IPS-15b (cell line): ENCODE data around the gene TH.

Experiments
- H3K27me3 ChIP-seq: one replicate; pipeline ENCODE4 v1.6.1; 2013; ENCODE audit warnings: low read length; ENCODE audit not compliant: control insufficient read depth, insufficient read depth
- H3K36me3 ChIP-seq: one replicate; pipeline ENCODE4 v1.6.1; 2013; ENCODE audit warnings: low read length; ENCODE audit not compliant: control insufficient read depth, insufficient read depth
- H3K4me1 ChIP-seq: one replicate; pipeline ENCODE4 v1.6.1; 2013; ENCODE audit warnings: mild to moderate bottlenecking, low read length; ENCODE audit not compliant: control insufficient read depth, insufficient read depth
- H3K4me3 ChIP-seq: one replicate; pipeline ENCODE4 v1.5.1; 2013; ENCODE audit warnings: low read depth, low read length
- H3K9ac ChIP-seq: one replicate; pipeline ENCODE4 v1.6.1; 2013; ENCODE audit warnings: low read depth, mild to moderate bottlenecking, low read length
- H3K9me3 ChIP-seq: one replicate; pipeline ENCODE4 v1.6.1; 2013; ENCODE audit warnings: mild to moderate bottlenecking, low read length; ENCODE audit not compliant: control insufficient read depth, insufficient read depth

TH gene

GRCh38 chr11:2157294-2158040 lies 14.1 kb downstream of the TH start:
- Histone ChIP-seq H3K9ac (no peak overlapping the region), H3K36me3 (no peaks in the 10 kb centered on the region), H3K4me3 (no peak overlapping the region), H3K27me3 (no peaks in the 10 kb centered on the region), H3K4me1 (no peaks in the 10 kb centered on the region), H3K9me3 (no peaks in the 10 kb centered on the region)

GRCh38 chr11:2156416-2157182 lies 15.0 kb downstream of the TH start:
- no peak overlapping the region for H3K4me3 ChIP-seq
- no peaks in the 10 kb centered on the region for H3K4me1 ChIP-seq
- no peaks in the 10 kb centered on the region for H3K9me3 ChIP-seq
- no peak overlapping the region for H3K9ac ChIP-seq
- no peaks in the 10 kb centered on the region for H3K36me3 ChIP-seq
- peaks cover 3% of the 10 kb centered on the region for H3K27me3 ChIP-seq

GRCh38 chr11:2155511-2155910 lies 16.1 kb downstream of the TH start:
- H3K27me3 ChIP-seq, result peaks cover 4% of the 10 kb centered on the region
- peaks cover 2% of the 10 kb centered on the region for H3K4me1 ChIP-seq
- no peaks in the 10 kb centered on the region for H3K9me3 ChIP-seq

GRCh38 chr11:2154889-2155288 lies 16.7 kb downstream of the TH start:
- Histone ChIP-seq H3K9me3 (no peaks in the 10 kb centered on the region), H3K9ac (no peak overlapping the region), H3K27me3 (peaks cover 6% of the 10 kb centered on the region), H3K36me3 (no peaks in the 10 kb centered on the region), H3K4me3 (no peak overlapping the region), H3K4me1 (peaks cover 2% of the 10 kb centered on the region)

More at GRCh38 chr11:2155511-2155910, 16.1 kb downstream of the TH start:
- H3K36me3 ChIP-seq, result no peaks in the 10 kb centered on the region
- no peak overlapping the region for H3K9ac ChIP-seq
- H3K4me3 ChIP-seq, result no peak overlapping the region

- Histone ChIP-seq H3K9me3 (no peaks in the 10 kb centered on the region), H3K36me3 (no peaks in the 10 kb centered on the region), H3K4me3 (no peak overlapping the region), H3K9ac (no peak overlapping the region), H3K4me1 (peaks cover 2% of the 10 kb centered on the region), H3K27me3 (peaks cover 11% of the 10 kb centered on the region)
Observed at GRCh38 chr11:2154195-2154585, 17.4 kb downstream of the TH start.

- Histone ChIP-seq H3K4me3 (no peak overlapping the region), H3K9me3 (no peaks in the 10 kb centered on the region), H3K4me1 (peaks cover 2% of the 10 kb centered on the region), H3K27me3 (peaks cover 16% of the 10 kb centered on the region), H3K9ac (no peak overlapping the region), H3K36me3 (no peaks in the 10 kb centered on the region)
Observed at GRCh38 chr11:2153581-2154194, 17.9 kb downstream of the TH start.

- H3K4me3 ChIP-seq, result peak overlapping the region; percentile 30
- no peaks in the 10 kb centered on the region for H3K9me3 ChIP-seq
- no peaks in the 10 kb centered on the region for H3K36me3 ChIP-seq
- no peak overlapping the region for H3K9ac ChIP-seq
- peaks cover 2% of the 10 kb centered on the region for H3K4me1 ChIP-seq
- H3K27me3 ChIP-seq, result peaks cover 35% of the 10 kb centered on the region
Observed at GRCh38 chr11:2151500-2152257, 19.9 kb downstream of the TH start.

GRCh38 chr11:2149864-2150847 lies 21.5 kb downstream of the TH start:
- Histone ChIP-seq H3K36me3 (no peaks in the 10 kb centered on the region), H3K4me3 (no peak overlapping the region), H3K9ac (no peak overlapping the region), H3K9me3 (no peaks in the 10 kb centered on the region), H3K27me3 (peaks cover 51% of the 10 kb centered on the region), H3K4me1 (peaks cover 2% of the 10 kb centered on the region)

GRCh38 chr11:2149460-2149859 lies 22.2 kb downstream of the TH start:
- no peaks in the 10 kb centered on the region for H3K9me3 ChIP-seq
- no peak overlapping the region for H3K9ac ChIP-seq
- no peaks in the 10 kb centered on the region for H3K36me3 ChIP-seq
- peaks cover 2% of the 10 kb centered on the region for H3K4me1 ChIP-seq
- H3K27me3 ChIP-seq, result peaks cover 58% of the 10 kb centered on the region
- no peak overlapping the region for H3K4me3 ChIP-seq

- Histone ChIP-seq H3K36me3 (no peaks in the 10 kb centered on the region), H3K9ac (no peak overlapping the region), H3K27me3 (peaks cover 66% of the 10 kb centered on the region), H3K4me1 (peaks cover 2% of the 10 kb centered on the region), H3K9me3 (no peaks in the 10 kb centered on the region), H3K4me3 (no peak overlapping the region)
Observed at GRCh38 chr11:2148595-2148994, 23.0 kb downstream of the TH start.
